ENCODE data around the gene SSH2.

The SSH2 gene

DNA sequence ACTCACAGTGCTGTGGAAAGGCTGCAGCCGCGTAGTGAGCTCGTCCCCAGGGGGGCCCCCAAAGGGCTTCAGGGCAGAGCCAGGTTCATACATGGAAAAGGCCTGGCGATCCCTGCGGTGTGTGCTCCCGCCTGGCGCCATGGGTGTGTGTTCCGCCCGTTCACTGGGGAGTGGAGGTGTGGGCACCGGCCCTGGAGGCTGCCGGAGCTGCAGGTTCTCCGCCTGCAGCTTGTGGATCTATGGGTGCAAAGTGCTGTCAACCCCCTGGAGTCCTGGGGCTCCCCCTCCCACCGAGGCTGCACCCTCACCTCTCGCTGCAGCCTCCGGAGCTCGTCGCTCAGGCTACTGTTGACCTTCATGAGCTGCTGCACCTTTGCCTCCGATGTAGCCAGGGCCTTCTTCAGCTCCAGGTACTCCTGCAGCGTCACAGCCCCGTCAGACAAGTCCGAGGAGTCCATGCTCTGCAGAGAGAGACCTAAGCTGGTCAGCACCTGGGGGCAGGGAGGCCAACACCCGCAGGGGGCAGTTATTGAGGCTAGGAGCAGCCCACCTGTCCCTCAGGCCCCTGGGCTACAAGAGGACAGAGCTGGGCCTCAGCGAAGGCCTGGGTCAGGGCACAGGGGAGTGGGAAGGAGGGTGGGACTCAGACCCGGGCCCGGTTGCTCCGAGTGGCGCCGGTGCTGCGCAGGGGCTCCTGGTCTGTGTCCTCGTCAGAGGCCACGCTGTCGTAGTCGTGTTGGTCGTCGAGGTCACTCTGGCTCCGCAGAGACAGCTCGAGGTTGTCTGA lies 353.6 kb downstream of the SSH2 start:
- Histone ChIP-seq H3K9ac (ENCODE audit: low read length) (no peak overlapping the region), H3K36me3 (replicated peaks; ENCODE audit: low read depth, low read length) (peaks cover 28% of the 10 kb centered on the region), H4K20me1 (ENCODE audit: insufficient read depth, low read length) (no peaks in the 10 kb centered on the region), H3K27me3 (ENCODE audit: low read depth, low read length) (no peaks in the 10 kb centered on the region), H3K4me2 (ENCODE audit: low read length) (no peak overlapping the region), H3K4me3 (ENCODE audit: low read length) (no peak overlapping the region), H2AFZ (ENCODE audit: low read depth, low read length) (no peak overlapping the region), H3K27ac (ENCODE audit: low read length) (no peak overlapping the region), H3K4me1 (ENCODE audit: low read length) (peaks cover 26% of the 10 kb centered on the region), H3K79me2 (ENCODE audit: low read length) (no peaks in the 10 kb centered on the region), H3K9me3 (ENCODE audit: insufficient read depth, low read length) (no peaks in the 10 kb centered on the region)
- TF ChIP-seq, protein P1, sequence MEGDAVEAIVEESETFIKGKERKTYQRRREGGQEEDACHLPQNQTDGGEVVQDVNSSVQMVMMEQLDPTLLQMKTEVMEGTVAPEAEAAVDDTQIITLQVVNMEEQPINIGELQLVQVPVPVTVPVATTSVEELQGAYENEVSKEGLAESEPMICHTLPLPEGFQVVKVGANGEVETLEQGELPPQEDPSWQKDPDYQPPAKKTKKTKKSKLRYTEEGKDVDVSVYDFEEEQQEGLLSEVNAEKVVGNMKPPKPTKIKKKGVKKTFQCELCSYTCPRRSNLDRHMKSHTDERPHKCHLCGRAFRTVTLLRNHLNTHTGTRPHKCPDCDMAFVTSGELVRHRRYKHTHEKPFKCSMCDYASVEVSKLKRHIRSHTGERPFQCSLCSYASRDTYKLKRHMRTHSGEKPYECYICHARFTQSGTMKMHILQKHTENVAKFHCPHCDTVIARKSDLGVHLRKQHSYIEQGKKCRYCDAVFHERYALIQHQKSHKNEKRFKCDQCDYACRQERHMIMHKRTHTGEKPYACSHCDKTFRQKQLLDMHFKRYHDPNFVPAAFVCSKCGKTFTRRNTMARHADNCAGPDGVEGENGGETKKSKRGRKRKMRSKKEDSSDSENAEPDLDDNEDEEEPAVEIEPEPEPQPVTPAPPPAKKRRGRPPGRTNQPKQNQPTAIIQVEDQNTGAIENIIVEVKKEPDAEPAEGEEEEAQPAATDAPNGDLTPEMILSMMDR (IDR thresholded peaks at IDR 0.05; ENCODE audit: low read depth, low read length): no peak
- TF ChIP-seq EZH2phosphoT487 (IDR thresholded peaks at IDR 0.05; ENCODE audit: low read depth): no peak

Data from OCI-LY3 (cell line).